GM12878 (cell line): Measurements from ENCODE around the gene ZNF628. TPM values are rescaled to one million over a fixed set of nuclear protein-coding genes. Genes with fewer than 3 reads are reported as not detected.

Source experiments
- ATAC-seq: fragments of 200-7000 bp; cut with Tn5 transposase; 3 replicates; pipeline ENCODE4 v1.9.1; 2020; ENCODE audit warnings: mild to moderate bottlenecking, moderate library complexity
- BruUV-seq: library from RNA; stranded (reverse); fragments of 400-500 nt; replicated peaks from 2 replicates; lab custom pipeline; 2021; lab: Mats Ljungman, UMichigan
- CTCF ChIA-PET: fragments of 300-600 bp; sonication (Branson Sonifier 250); formaldehyde crosslinking; extraction: SDS; loops from one replicate; lab custom pipeline; 2021; ENCODE audit warnings: inconsistent platforms; lab: Yijun Ruan, JAX
- POLR2A ChIA-PET: fragments of 350-600 bp; formaldehyde crosslinking; extraction: SDS; loops from one replicate; lab custom pipeline; 2021; ENCODE audit warnings: inconsistent platforms; lab: Charles Lee
- RAD21 ChIA-PET: fragments of 300-600 bp; sonication (Branson Sonifier 250); formaldehyde crosslinking; loops from one replicate; lab custom pipeline; 2023; ENCODE audit warnings: antibody characterized with exemption; ENCODE audit not compliant: unreplicated experiment; lab: Charles Lee
- SMC1A ChIA-PET: fragments of 300-600 bp; sonication (Branson Sonifier 250); formaldehyde crosslinking; loops from one replicate; lab custom pipeline; 2023; ENCODE audit not compliant: unreplicated experiment, uncharacterized antibody; lab: Charles Lee
- DNase-seq: peaks from one replicate; pipeline ENCODE4 v3.0.0-alpha.2; 2011; ENCODE audit warnings: low read depth, low spot score
- FAIRE-seq: peaks from 3 replicates; lab custom pipeline; 2011; peaks lifted over from hg19 to GRCh38; lab: Jason Lieb, UNC
- H2AFZ ChIP-seq: 2 replicates; pipeline ENCODE4 v1.6.0; 2011; ENCODE audit warnings: low read depth, low read length, control low read depth; ENCODE audit not compliant: control insufficient read depth
- H3K27ac ChIP-seq: 2 replicates; pipeline ENCODE4 v1.5.1; 2011; ENCODE audit warnings: control low read depth; ENCODE audit not compliant: control insufficient read depth, insufficient read depth
- H3K27me3 ChIP-seq, 2 experiments: replicated peaks in 1 of 2; 2 replicates each; pipeline versions ENCODE4 v1.6.0 to v1.6.1; 2011; ENCODE audit warnings: low read length in 1 of 2; ENCODE audit not compliant: control insufficient read depth in 2 of 2, insufficient read depth in 2 of 2
- H3K36me3 ChIP-seq, 2 experiments: 2 replicates each; pipeline ENCODE4 v1.5.1; 2011; ENCODE audit warnings: low read length in 1 of 2; ENCODE audit not compliant: control insufficient read depth in 2 of 2, insufficient read depth in 2 of 2
- H3K4me1 ChIP-seq: 2 replicates; pipeline ENCODE4 v1.6.1; 2011; ENCODE audit warnings: mild to moderate bottlenecking, low read length, moderate library complexity, mixed read lengths; ENCODE audit not compliant: control insufficient read depth, insufficient read depth
- H3K4me2 ChIP-seq: 2 replicates; pipeline ENCODE4 v1.6.0; 2011; ENCODE audit warnings: control low read depth; ENCODE audit not compliant: control insufficient read depth, insufficient read depth
- H3K4me3 ChIP-seq: fragments of 200-600 bp; sonication (generic); 2 replicates; pipeline ENCODE4 v1.5.1; 2016
- H3K79me2 ChIP-seq: 2 replicates; pipeline ENCODE4 v1.6.0; 2011; ENCODE audit warnings: low read length; ENCODE audit not compliant: control insufficient read depth, insufficient read depth
- H3K9ac ChIP-seq: 2 replicates; pipeline ENCODE4 v1.8.0; 2011; ENCODE audit warnings: low read length, control low read depth, mixed read lengths; ENCODE audit not compliant: control insufficient read depth, insufficient read depth
- H3K9me3 ChIP-seq: replicated peaks from 3 replicates; pipeline ENCODE4 v1.5.1; 2011; ENCODE audit warnings: mild to moderate bottlenecking, low read length; ENCODE audit not compliant: control insufficient read depth, insufficient read depth
- H4K20me1 ChIP-seq: 2 replicates; pipeline ENCODE4 v1.6.0; 2011; ENCODE audit not compliant: control insufficient read depth, insufficient read depth
- DPF2 ChIP-seq: fragments of 450-650 bp; IDR thresholded peaks from 2 replicates; pipeline ENCODE4 v1.6.1; 2017; ENCODE audit warnings: mild to moderate bottlenecking
- GATAD2B ChIP-seq: fragments of 450-650 bp; conservative IDR thresholded peaks from 2 replicates; pipeline ENCODE4 v1.6.1; 2017; ENCODE audit warnings: low read depth, mild to moderate bottlenecking, moderate library complexity
- MAX ChIP-seq: IDR thresholded peaks from 2 replicates; pipeline ENCODE4 v1.6.1; 2012; ENCODE audit warnings: low read depth, low read length, improper control_type of control experiment
- RFX5 ChIP-seq: IDR thresholded peaks from 2 replicates; pipeline ENCODE4 v1.6.1; 2011; ENCODE audit warnings: low read depth, low read length, improper control_type of control experiment
- SPI1 ChIP-seq: IDR thresholded peaks from 2 replicates; pipeline ENCODE4 v1.6.1; 2011; ENCODE audit warnings: low read depth, mild to moderate bottlenecking, low read length, moderate library complexity, borderline replicate concordance; ENCODE audit not compliant: insufficient read depth
- ZBED1 ChIP-seq: IDR thresholded peaks from 2 replicates; pipeline ENCODE4 v1.6.1; 2016; ENCODE audit warnings: borderline replicate concordance
- ZBTB11 ChIP-seq: fragments of 450-650 bp; formaldehyde crosslinking; IDR thresholded peaks from 2 replicates; pipeline ENCODE4 v1.5.0; 2022; ENCODE audit warnings: mild to moderate bottlenecking, missing genetic modification characterization
- WGBS: methylation state at CpG from one replicate; pipeline ENCODE4 v1.1.6; 2016; ENCODE audit warnings: low lambda C conversion rate; ENCODE audit not compliant: insufficient replicate concordance, insufficient coverage; ENCODE audit errors: missing lambda C conversion rate; 5-methylcytosine and 5-hydroxymethylcytosine counted together
- in situ Hi-C: fragments of 300-500 bp; cut with MboI; formaldehyde crosslinking; loops from 9 replicates; pipeline ENCODE4 v1.14.3; 2018; ENCODE audit warnings: mixed read lengths
- intact Hi-C: fragments of 100-400 bp; cut with micrococcal nuclease; formaldehyde crosslinking; loops from one replicate; pipeline ENCODE4 v1.14.2; 2022; ENCODE audit not compliant: unreplicated experiment
- polyA plus RNA-seq, 11 experiments: library from polyadenylated mRNA; depleted of rRNA in 4 of 11; unstranded in 6 of 11; stranded (reverse) in 5 of 11; fragments of >200 nt; fragmentation: Nextera tagmentation in 4 of 11; fragmentation: Illumina TruSeq in 1 of 11; extraction: Ambion mirVana in 4 of 11; extraction: Trizol in 1 of 11; gene quantifications; 1 replicate in 1 of 11; 2 replicates in 10 of 11; pipeline versions ENCODE4 v1.2.1 to v1.2.3, GENCODE V29; 2011 to 2016; ENCODE audit warnings: inconsistent platforms in 2 of 11, missing spikeins in 2 of 11, low read depth in 1 of 11
- total RNA-seq, 4 experiments: library from RNA; depleted of rRNA in 3 of 4; stranded (reverse); fragments of >200 nt in 3 of 4; fragmentation: Illumina TruSeq in 1 of 4; extraction: Trizol in 1 of 4; gene quantifications; 2 replicates each; pipeline versions ENCODE4 v1.2.1 to v1.2.3, GENCODE V29; 2013 to 2021

The ZNF628 gene
- total and polyA plus RNA-seq, 10 of the 15 experiments (the other 5 are each of a cell fraction or from before 2014, with no cell fraction given): 0.04 to 11.3 (median 1.6) TPM; not detected in 1

- Histone ChIP-seq H3K9me3 (no peaks in the 10 kb centered on the region), H3K79me2 (no peaks in the 10 kb centered on the region), H3K4me3 (no peak overlapping the region), H3K4me1 (no peaks in the 10 kb centered on the region)
- intact Hi-C loops: no loop called here
- CTCF ChIA-PET: no interaction called here
- in situ Hi-C loops: no loop called here
- no TSS peak for BruUV-seq
- ATAC-seq: 0 out of 3 replicates have a peak, but pooled peaks have one; percentile 23
- TF ChIP-seq ZBED1 (no peak), ZBTB11 (CRISPR knock-in tag) (no peak), SPI1 (no peak), MAX (no peak), RFX5 (no peak), GATAD2B (no peak), DPF2 (no peak)
- TF ChIP-seq, all 136 proteins: peak for 0
- 12% methylated on average over 13 of the region's 80 CpGs for WGBS
- Histone ChIP-seq H2AFZ (no peak overlapping the region), H4K20me1 (peaks cover 4% of the 10 kb centered on the region; the same call in 1 of the 2 replicates), H3K9ac (no peak overlapping the region), H3K27me3 (no peaks in the 10 kb centered on the region; a peak in 2 of 4 replicates), H3K36me3 (peaks cover 3 to 4% of the 10 kb centered on the region in 2 experiments), H3K27ac (no peak overlapping the region), H3K4me2 (no peak overlapping the region)
- ChIA-PET SMC1A (no interaction called here), POLR2A (no interaction called here), RAD21 (no interaction called here)
- no peak for DNase-seq
- no peak for FAIRE-seq
Observed at GRCh38 chr19:55451163-55451964, 25.1 kb upstream of the ZNF628 start.
